BLaER1 treated with 17β-estradiol and CSF1 and Interleukin-3, amounts not matched to agents 10 nM and 100 nM (cell line): ENCODE measurements around the gene SCN1B.

ENCODE experiments used
- H3K27ac ChIP-seq, 11 experiments: shearing (Covaris generic); formaldehyde crosslinking; 2 replicates each; pipeline ENCODE4 v1.8.1; 2022
- H3K27me3 ChIP-seq, 11 experiments: shearing (Covaris generic); formaldehyde crosslinking; 2 replicates each; pipeline ENCODE4 v1.8.1; 2022
- H3K36me3 ChIP-seq, 11 experiments: shearing (Covaris generic); formaldehyde crosslinking; 2 replicates each; pipeline ENCODE4 v1.8.1; 2022
- H3K4me1 ChIP-seq, 10 experiments: shearing (Covaris generic); formaldehyde crosslinking; 2 replicates each; pipeline ENCODE4 v1.8.1; 2022
- H3K4me2 ChIP-seq, 11 experiments: shearing (Covaris generic); formaldehyde crosslinking; 2 replicates each; pipeline ENCODE4 v1.8.1; 2022
- H3K4me3 ChIP-seq, 10 experiments: shearing (Covaris generic); formaldehyde crosslinking; 2 replicates each; pipeline ENCODE4 v1.8.1; 2022
- H3K9ac ChIP-seq, 11 experiments: shearing (Covaris generic); formaldehyde crosslinking; 2 replicates each; pipeline ENCODE4 v1.8.1; 2022
- H3K9me3 ChIP-seq, 11 experiments: shearing (Covaris generic); formaldehyde crosslinking; replicated peaks in 1 of 11; 2 replicates each; pipeline ENCODE4 v1.8.1; 2022
- H4K20me1 ChIP-seq, 11 experiments: shearing (Covaris generic); formaldehyde crosslinking; 2 replicates each; pipeline ENCODE4 v1.8.1; 2022
- Cebpa-rat ChIP-seq, 11 experiments: shearing (Covaris generic); IDR thresholded peaks; 2 replicates each; pipeline ENCODE4 v1.8.1; 2022

Gene SCN1B

GRCh38 chr19:35076026-35076370 lies 45.7 kb downstream of the SCN1B start:
- Histone ChIP-seq H3K4me3 (peak overlapping the region in 2 of 10 experiments; percentile 4 to 24; a peak in 3 of 20 replicates), H3K27ac (no peak overlapping the region), H3K9ac (peak overlapping the region in 3 of 11 experiments; percentile 10 to 50 (median 32); a peak in 3 of 22 replicates), H3K36me3 (no peaks in the 10 kb centered on the region), H3K4me1 (peaks cover 0 to 91% (median 59%) of the 10 kb centered on the region in 10 experiments; a peak in 18 of 20 replicates), H4K20me1 (no peaks in the 10 kb centered on the region), H3K9me3 (no peaks in the 10 kb centered on the region), H3K4me2 (peak overlapping the region in 10 of 11 experiments; percentile 11 to 98 (median 83); a peak in 18 of 22 replicates), H3K27me3 (peaks cover 0 to 43% (median 0%) of the 10 kb centered on the region in 11 experiments; a peak in 8 of 22 replicates)
- TF ChIP-seq Cebpa-rat (IDR thresholded peaks at IDR 0.05) = no peak

DNA sequence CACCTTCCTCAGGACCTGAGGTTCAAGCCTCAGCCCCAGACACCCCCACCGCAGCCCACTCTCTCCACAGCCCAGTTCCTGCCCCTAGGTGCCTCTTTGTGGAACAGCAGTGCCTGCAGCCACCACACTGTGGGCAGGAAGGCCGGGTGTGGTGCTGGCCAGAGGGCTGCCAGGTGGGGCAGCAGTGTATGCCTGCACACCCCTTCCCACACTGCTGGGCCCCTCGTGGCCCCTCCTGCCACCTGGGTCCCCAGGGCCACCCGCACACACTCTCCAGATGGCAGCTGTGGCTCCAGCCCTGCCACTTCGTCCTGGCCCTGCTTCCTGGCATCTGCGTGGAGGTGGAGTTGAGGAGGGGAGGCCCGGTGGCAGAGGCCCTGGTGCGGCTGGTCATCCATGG lies 46.4 kb downstream of the SCN1B start:
- peaks cover 0 to 43% (median 0%) of the 10 kb centered on the region in 11 experiments; a peak in 8 of 22 replicates for H3K27me3 ChIP-seq
- H3K36me3 ChIP-seq = no peaks in the 10 kb centered on the region
- peak overlapping the region in 10 of 11 experiments; percentile 34 to 98 (median 83); a peak in 18 of 22 replicates for H3K4me2 ChIP-seq
- no peak overlapping the region for H3K4me3 ChIP-seq
- no peak overlapping the region; a peak in 1 of 22 replicates for H3K27ac ChIP-seq
- peaks cover 0 to 98% (median 62%) of the 10 kb centered on the region in 10 experiments; a peak in 18 of 20 replicates for H3K4me1 ChIP-seq
- peak overlapping the region in 1 of 11 experiments; percentile 23; a peak in 1 of 22 replicates for H3K9ac ChIP-seq
- H3K9me3 ChIP-seq = no peaks in the 10 kb centered on the region
- no peak for TF ChIP-seq Cebpa-rat (IDR thresholded peaks at IDR 0.05)
- H4K20me1 ChIP-seq = no peaks in the 10 kb centered on the region

DNA sequence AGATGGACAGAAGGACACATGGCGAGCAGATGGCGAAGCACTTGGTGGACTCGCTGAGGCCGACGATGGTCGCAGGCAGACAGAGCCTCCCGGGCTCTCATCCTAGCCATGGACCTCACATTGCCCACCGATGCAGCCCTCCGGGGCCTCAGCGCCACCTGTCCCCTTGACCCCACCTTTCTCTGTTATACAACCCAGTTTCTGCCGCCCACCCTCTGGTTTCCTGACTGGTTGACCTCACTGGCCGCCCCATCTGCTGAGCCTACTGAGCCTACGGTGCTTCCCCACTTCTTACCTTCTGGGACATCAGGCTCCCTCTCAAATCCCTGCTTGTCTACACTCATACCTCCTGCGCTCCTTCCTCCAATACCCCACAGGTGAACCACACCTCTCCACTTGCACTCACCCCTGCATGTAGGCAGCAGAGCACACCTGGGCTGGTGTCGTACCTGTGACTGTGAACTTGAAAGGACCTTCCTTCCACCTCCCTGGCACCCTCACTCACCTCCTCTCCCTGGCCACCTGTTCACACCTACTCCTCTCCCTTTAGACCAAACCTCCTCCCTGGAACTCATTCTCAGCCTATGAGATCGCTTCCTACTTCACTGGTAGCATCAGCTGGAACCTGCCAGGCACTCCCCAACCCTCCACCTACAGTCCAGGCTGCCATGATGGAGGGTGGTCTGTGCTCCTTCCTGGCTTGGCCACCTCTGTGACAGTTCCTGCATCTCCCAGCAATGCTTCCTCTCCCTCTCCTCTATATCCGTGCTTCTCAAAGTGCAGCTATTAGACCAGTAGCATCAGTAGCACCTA lies 47.3 kb downstream of the SCN1B start:
- H3K27ac ChIP-seq = no peak overlapping the region
- no peaks in the 10 kb centered on the region for H3K36me3 ChIP-seq
- no peak overlapping the region for H3K4me3 ChIP-seq
- H3K4me1 ChIP-seq = peaks cover 0 to 100% (median 62%) of the 10 kb centered on the region in 10 experiments; a peak in 18 of 20 replicates
- no peak for TF ChIP-seq Cebpa-rat (IDR thresholded peaks at IDR 0.05)
- H3K27me3 ChIP-seq = peaks cover 0 to 43% (median 0%) of the 10 kb centered on the region in 11 experiments; a peak in 8 of 22 replicates
- H3K4me2 ChIP-seq = peak overlapping the region in 8 of 11 experiments; percentile 56 to 98 (median 89); a peak in 16 of 22 replicates
- H3K9me3 ChIP-seq = no peaks in the 10 kb centered on the region
- no peaks in the 10 kb centered on the region for H4K20me1 ChIP-seq
- H3K9ac ChIP-seq = no peak overlapping the region

GRCh38 chr19:35079826-35080225 lies 49.6 kb downstream of the SCN1B start:
- TF ChIP-seq Cebpa-rat (IDR thresholded peaks at IDR 0.05) = no peak
- H4K20me1 ChIP-seq = no peaks in the 10 kb centered on the region
- H3K36me3 ChIP-seq = no peaks in the 10 kb centered on the region
- H3K4me1 ChIP-seq = peaks cover 0 to 100% (median 65%) of the 10 kb centered on the region in 10 experiments; a peak in 18 of 20 replicates
- H3K27me3 ChIP-seq = peaks cover 0 to 25% (median 0%) of the 10 kb centered on the region in 11 experiments; a peak in 8 of 22 replicates
- H3K4me2 ChIP-seq = peak overlapping the region in 4 of 11 experiments; percentile 38 to 96 (median 74); a peak in 7 of 22 replicates
- H3K27ac ChIP-seq = no peak overlapping the region
- H3K4me3 ChIP-seq = no peak overlapping the region
- no peaks in the 10 kb centered on the region for H3K9me3 ChIP-seq
- 0 out of 22 replicates have a peak overlapping the region, but pooled peaks of 1 of the 11 experiments have one; percentile 3 for H3K9ac ChIP-seq

DNA sequence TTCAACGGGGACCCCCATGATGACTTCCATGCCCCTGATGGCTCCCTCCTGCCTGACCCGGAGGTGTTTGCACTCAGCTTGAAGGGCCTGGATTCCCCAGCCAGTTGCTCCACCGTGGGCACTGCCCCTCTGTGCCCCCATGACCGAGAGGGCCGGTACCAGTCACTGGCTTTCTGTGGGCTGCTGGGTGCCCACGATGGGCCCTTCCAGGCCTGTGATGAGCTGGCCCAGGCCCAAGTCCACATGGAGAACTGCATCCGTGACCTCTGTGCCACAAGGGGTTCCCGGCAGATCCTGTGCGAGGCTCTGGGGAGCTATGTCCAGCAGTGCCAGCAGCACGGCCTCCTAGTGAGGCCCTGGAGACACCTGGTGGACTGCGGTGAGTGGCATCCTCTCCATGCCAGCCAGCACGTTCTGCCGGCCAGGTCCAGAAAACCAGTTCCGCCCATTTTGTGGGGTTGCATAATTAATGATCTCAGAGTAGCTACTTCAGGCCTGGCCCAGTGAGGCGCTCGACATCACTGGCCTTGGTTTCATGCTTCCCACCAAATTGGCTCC lies 50.4 kb downstream of the SCN1B start:
- peak overlapping the region in 8 of 11 experiments; percentile 1 to 96 (median 32); a peak in 10 of 22 replicates for H3K4me2 ChIP-seq
- H3K4me3 ChIP-seq = no peak overlapping the region
- peaks cover 0 to 16% (median 0%) of the 10 kb centered on the region in 11 experiments; a peak in 6 of 22 replicates for H3K27me3 ChIP-seq
- no peak overlapping the region for H3K27ac ChIP-seq
- no peaks in the 10 kb centered on the region for H3K9me3 ChIP-seq
- H3K4me1 ChIP-seq = peaks cover 0 to 100% (median 64%) of the 10 kb centered on the region in 10 experiments; a peak in 18 of 20 replicates
- H3K9ac ChIP-seq = no peak overlapping the region
- TF ChIP-seq Cebpa-rat (IDR thresholded peaks at IDR 0.05) = no peak
- H3K36me3 ChIP-seq = no peaks in the 10 kb centered on the region
- H4K20me1 ChIP-seq = no peaks in the 10 kb centered on the region

- peaks cover 0 to 15% (median 0%) of the 10 kb centered on the region in 11 experiments; a peak in 4 of 22 replicates for H3K27me3 ChIP-seq
- peak overlapping the region in 7 of 11 experiments; percentile 1 to 96 (median 38); a peak in 10 of 22 replicates for H3K4me2 ChIP-seq
- no peak for TF ChIP-seq Cebpa-rat (IDR thresholded peaks at IDR 0.05)
- no peaks in the 10 kb centered on the region for H3K9me3 ChIP-seq
- H3K36me3 ChIP-seq = no peaks in the 10 kb centered on the region
- no peak overlapping the region for H3K27ac ChIP-seq
- H3K4me1 ChIP-seq = peaks cover 0 to 100% (median 64%) of the 10 kb centered on the region in 10 experiments; a peak in 18 of 20 replicates
- H3K4me3 ChIP-seq = no peak overlapping the region
- no peak overlapping the region for H3K9ac ChIP-seq
- H4K20me1 ChIP-seq = no peaks in the 10 kb centered on the region
These were observed 50.9 kb downstream of the SCN1B start for GRCh38 chr19:35081201-35081600.

DNA sequence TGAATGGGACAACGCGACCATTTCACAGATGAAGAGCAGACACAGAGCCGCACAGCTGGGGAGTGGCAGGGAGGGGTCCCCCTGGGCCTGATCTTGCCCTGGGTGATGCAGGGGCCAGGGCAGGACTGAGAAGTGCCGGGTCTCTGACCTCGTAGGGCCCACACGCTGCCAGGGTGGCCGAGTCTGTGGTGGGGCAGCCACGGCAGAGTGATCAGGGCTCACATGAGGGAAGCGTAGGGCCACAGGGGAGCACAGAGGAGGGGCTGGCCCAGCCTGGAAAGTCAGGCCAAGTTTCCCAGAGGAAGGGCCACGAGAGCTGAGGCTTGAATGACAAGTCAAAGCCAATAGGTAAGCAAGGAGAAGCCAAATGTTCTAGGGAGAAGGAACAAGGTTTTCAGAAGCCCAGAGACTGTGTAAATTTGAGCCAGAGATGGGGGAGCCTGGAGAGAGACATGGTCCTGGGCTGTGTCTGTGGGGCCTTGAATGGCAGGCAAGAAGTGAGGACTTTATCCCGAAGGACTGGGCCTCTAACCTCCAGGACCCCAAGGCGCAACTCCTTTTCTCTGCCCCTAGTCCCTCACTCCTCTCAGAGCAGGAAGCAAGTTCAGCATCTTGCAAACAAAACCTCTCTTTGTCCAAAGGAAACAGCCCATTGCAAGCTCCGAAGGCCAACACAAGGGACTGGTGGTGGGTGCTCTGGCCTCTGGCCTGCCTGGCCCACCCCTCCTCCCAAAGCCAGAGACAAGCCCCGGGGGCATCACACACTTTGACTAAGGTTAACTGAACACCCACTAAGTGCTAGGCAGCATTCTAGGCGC lies 53.6 kb downstream of the SCN1B start:
- Histone ChIP-seq H3K4me2 (peak overlapping the region in 10 of 11 experiments; percentile 23 to 94 (median 69); a peak in 18 of 22 replicates), H3K36me3 (no peaks in the 10 kb centered on the region), H4K20me1 (no peaks in the 10 kb centered on the region), H3K9me3 (no peaks in the 10 kb centered on the region), H3K27me3 (peaks cover 0 to 12% (median 0%) of the 10 kb centered on the region in 11 experiments; a peak in 4 of 22 replicates), H3K9ac (peak overlapping the region in 4 of 11 experiments; percentile 30 to 52 (median 44); a peak in 4 of 22 replicates), H3K4me1 (peaks cover 8 to 100% (median 70%) of the 10 kb centered on the region in 10 experiments), H3K27ac (peak overlapping the region in 3 of 11 experiments; percentile 14 to 39 (median 15); a peak in 4 of 22 replicates), H3K4me3 (no peak overlapping the region)
- no peak for TF ChIP-seq Cebpa-rat (IDR thresholded peaks at IDR 0.05)

GRCh38 chr19:35084509-35084762 lies 54.2 kb downstream of the SCN1B start:
- H3K4me2 ChIP-seq = peak overlapping the region in 9 of 11 experiments; percentile 40 to 94 (median 69); a peak in 17 of 22 replicates
- no peaks in the 10 kb centered on the region for H4K20me1 ChIP-seq
- peaks cover 0 to 12% (median 0%) of the 10 kb centered on the region in 11 experiments; a peak in 4 of 22 replicates for H3K27me3 ChIP-seq
- no peak overlapping the region for H3K4me3 ChIP-seq
- peak overlapping the region in 2 of 11 experiments; percentile 14 to 39; a peak in 1 of 22 replicates for H3K27ac ChIP-seq
- H3K9ac ChIP-seq = no peak overlapping the region; a peak in 1 of 22 replicates
- no peaks in the 10 kb centered on the region for H3K9me3 ChIP-seq
- peaks cover 8 to 100% (median 74%) of the 10 kb centered on the region in 10 experiments for H3K4me1 ChIP-seq
- no peak for TF ChIP-seq Cebpa-rat (IDR thresholded peaks at IDR 0.05)
- no peaks in the 10 kb centered on the region for H3K36me3 ChIP-seq
